Lung (tissue), 12 donors: Measurements from ENCODE around the gene SETDB1. TPM values are rescaled to one million over a fixed set of nuclear protein-coding genes. Genes with fewer than 3 reads are reported as not detected.

ENCODE experiments used
- ATAC-seq: fragments of 200-7000 bp; cut with Tn5 transposase; one replicate; pipeline ENCODE4 v1.9.1; 2020; ENCODE audit warnings: moderate number of reproducible peaks; ENCODE audit not compliant: insufficient read depth, low FRiP score
- DNase-seq, 3 donors: peaks; one replicate each; pipeline ENCODE4 v3.0.0-alpha.2; 2013 to 2017
- H3K27ac ChIP-seq, 2 donors: one replicate each; pipeline ENCODE4 v1.5.1; 2013; ENCODE audit warnings: mild to moderate bottlenecking in 2 of 2, moderate library complexity in 2 of 2, control low read depth in 1 of 2, inconsistent platforms in 1 of 2, low read depth in 1 of 2, low read length in 1 of 2
- H3K27me3 ChIP-seq, 3 donors: one replicate each; pipeline ENCODE4 v1.5.1; 2013; ENCODE audit warnings: low read length in 2 of 3; ENCODE audit not compliant: control insufficient read depth in 3 of 3, insufficient read depth in 3 of 3
- H3K36me3 ChIP-seq, 4 donors: one replicate each; pipeline ENCODE4 v1.5.1; 2013; ENCODE audit warnings: low read length in 4 of 4, mild to moderate bottlenecking in 1 of 4, moderate library complexity in 1 of 4; ENCODE audit not compliant: control insufficient read depth in 4 of 4, insufficient read depth in 4 of 4
- H3K4me1 ChIP-seq, 5 donors: one replicate each; pipeline ENCODE4 v1.5.1; 2013; ENCODE audit warnings: low read length in 5 of 5, mild to moderate bottlenecking in 2 of 5, moderate library complexity in 1 of 5; ENCODE audit not compliant: control insufficient read depth in 5 of 5, insufficient read depth in 5 of 5
- H3K4me3 ChIP-seq: one replicate; pipeline ENCODE4 v1.5.1; 2013; ENCODE audit warnings: mild to moderate bottlenecking, control low read depth, moderate library complexity
- H3K9ac ChIP-seq, 2 donors: one replicate each; pipeline ENCODE4 v1.5.1; 2013; ENCODE audit warnings: low read length in 2 of 2, control low read depth in 1 of 2; ENCODE audit not compliant: insufficient read depth in 1 of 2
- H3K9me3 ChIP-seq, 4 donors: one replicate each; pipeline ENCODE4 v1.5.1; 2013; ENCODE audit warnings: low read length in 3 of 4, mild to moderate bottlenecking in 1 of 4, moderate library complexity in 1 of 4; ENCODE audit not compliant: control insufficient read depth in 4 of 4, insufficient read depth in 3 of 4
- WGBS, 2 donors: extraction: QIAGEN DNeasy Blood & Tissue Kit; methylation state at CpG; one replicate each; pipeline ENCODE4 v1.1.7; 2013; 5-methylcytosine and 5-hydroxymethylcytosine counted together
- polyA plus RNA-seq, 2 donors: library from polyadenylated mRNA; stranded (reverse); fragments of 200-250 nt; gene quantifications; one replicate each; pipeline ENCODE4 v1.2.1, GENCODE V29; 2013
- total RNA-seq, 2 donors: library from RNA; depleted of rRNA in 1 of 2; stranded (reverse); fragments of >200 nt in 1 of 2; gene quantifications; one replicate each; pipeline ENCODE4 v1.2.1, GENCODE V29; 2014 to 2021
- TF ChIP-seq, protein P1 (sequence below): IDR thresholded peaks from 2 replicates; pipeline ENCODE4 v1.5.1; 2012; ENCODE audit warnings: mild to moderate bottlenecking; ENCODE audit errors: control extremely low read depth, extremely low read depth
- donor health status: control.
- donor health status: control.
- donor health status: Bipolar disorder and iron deficiency.
- donor health status: healthy.
- donor health status: DM: yes; HTN: yes; CAD: no.

Gene SETDB1
- total and polyA plus RNA-seq, 4 donors: 20.0 to 56.2 (median 32.6) TPM

DNA sequence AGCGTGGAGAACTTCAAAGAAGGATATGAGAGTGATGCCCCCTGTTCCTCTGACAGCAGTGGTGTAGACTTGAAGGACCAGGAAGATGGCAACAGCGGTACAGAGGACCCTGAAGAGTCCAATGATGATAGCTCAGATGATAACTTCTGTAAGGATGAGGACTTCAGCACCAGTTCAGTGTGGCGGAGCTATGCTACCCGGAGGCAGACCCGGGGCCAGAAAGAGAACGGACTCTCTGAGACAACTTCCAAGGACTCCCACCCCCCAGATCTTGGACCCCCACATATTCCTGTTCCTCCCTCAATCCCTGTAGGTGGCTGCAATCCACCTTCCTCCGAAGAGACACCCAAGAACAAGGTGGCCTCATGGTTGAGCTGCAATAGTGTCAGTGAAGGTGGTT lies 34.5 kb downstream of the SETDB1 start:
- H3K27me3 ChIP-seq: no peaks in the 10 kb centered on the region
- no peaks in the 10 kb centered on the region for H3K4me1 ChIP-seq
- ATAC-seq: no peak
- no peak overlapping the region for H3K4me3 ChIP-seq
- H3K36me3 ChIP-seq: peaks cover 36 to 59% (median 45%) of the 10 kb centered on the region in 4 donors
- WGBS, 2 donors: 96 to 98% methylated on average over 7 of the region's 7 CpGs
- H3K9me3 ChIP-seq: peaks cover 0 to 2% (median 0%) of the 10 kb centered on the region in 4 donors
- DNase-seq: no peak
- TF ChIP-seq, protein P1, sequence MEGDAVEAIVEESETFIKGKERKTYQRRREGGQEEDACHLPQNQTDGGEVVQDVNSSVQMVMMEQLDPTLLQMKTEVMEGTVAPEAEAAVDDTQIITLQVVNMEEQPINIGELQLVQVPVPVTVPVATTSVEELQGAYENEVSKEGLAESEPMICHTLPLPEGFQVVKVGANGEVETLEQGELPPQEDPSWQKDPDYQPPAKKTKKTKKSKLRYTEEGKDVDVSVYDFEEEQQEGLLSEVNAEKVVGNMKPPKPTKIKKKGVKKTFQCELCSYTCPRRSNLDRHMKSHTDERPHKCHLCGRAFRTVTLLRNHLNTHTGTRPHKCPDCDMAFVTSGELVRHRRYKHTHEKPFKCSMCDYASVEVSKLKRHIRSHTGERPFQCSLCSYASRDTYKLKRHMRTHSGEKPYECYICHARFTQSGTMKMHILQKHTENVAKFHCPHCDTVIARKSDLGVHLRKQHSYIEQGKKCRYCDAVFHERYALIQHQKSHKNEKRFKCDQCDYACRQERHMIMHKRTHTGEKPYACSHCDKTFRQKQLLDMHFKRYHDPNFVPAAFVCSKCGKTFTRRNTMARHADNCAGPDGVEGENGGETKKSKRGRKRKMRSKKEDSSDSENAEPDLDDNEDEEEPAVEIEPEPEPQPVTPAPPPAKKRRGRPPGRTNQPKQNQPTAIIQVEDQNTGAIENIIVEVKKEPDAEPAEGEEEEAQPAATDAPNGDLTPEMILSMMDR: no peak
- no peak overlapping the region for H3K27ac ChIP-seq
- no peak overlapping the region for H3K9ac ChIP-seq

DNA sequence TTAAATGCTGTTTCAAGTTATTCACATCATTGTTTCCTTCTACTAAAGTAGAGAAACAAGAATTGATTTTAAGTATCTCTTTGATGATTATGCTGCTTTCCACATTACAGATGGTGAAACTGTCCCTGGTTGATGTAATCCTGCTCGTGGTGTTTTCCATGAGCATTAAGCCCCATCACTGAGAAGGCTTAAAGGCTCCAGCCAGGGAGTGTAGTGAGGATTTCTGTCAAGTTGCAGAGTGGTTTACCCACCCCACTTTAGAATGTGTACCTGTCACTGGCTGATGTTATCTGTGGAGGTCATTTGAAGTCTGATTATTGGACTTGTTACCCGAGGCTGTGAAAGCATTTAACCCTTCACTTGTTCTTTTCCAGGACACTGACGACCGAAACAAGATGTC lies 35.6 kb downstream of the SETDB1 start:
- H3K9me3 ChIP-seq: peaks cover 0 to 2% (median 0%) of the 10 kb centered on the region in 4 donors
- 62 to 65% methylated on average over 4 of the region's 4 CpGs for WGBS, 2 donors
- H3K4me3 ChIP-seq: no peak overlapping the region
- no peaks in the 10 kb centered on the region for H3K27me3 ChIP-seq
- DNase-seq: no peak
- no peak overlapping the region for H3K27ac ChIP-seq
- TF ChIP-seq, protein P1: no peak
- no peaks in the 10 kb centered on the region for H3K4me1 ChIP-seq
- H3K9ac ChIP-seq: no peak overlapping the region
- ATAC-seq: no peak
- peaks cover 44 to 66% (median 53%) of the 10 kb centered on the region in 4 donors for H3K36me3 ChIP-seq

- DNase-seq: no peak
- TF ChIP-seq, protein P1: no peak
- H3K4me3 ChIP-seq: no peak overlapping the region
- no peak for ATAC-seq
- H3K27ac ChIP-seq: no peak overlapping the region
- WGBS, 2 donors: 91 to 93% methylated on average over 10 of the region's 10 CpGs
- no peaks in the 10 kb centered on the region for H3K9me3 ChIP-seq
- H3K36me3 ChIP-seq: peaks cover 55 to 80% (median 65%) of the 10 kb centered on the region in 4 donors
- H3K27me3 ChIP-seq: no peaks in the 10 kb centered on the region
- no peaks in the 10 kb centered on the region for H3K4me1 ChIP-seq
- H3K9ac ChIP-seq: no peak overlapping the region
Measured at GRCh38 chr1:150963321-150964163, 37.4 kb downstream of the SETDB1 start.
